GM12874 (cell line): ENCODE results near the gene XPNPEP3.
A peak's percentile ranks its signal among the peaks of the same experiment; 100 is the strongest.

ENCODE experiments used
- CTCF ChIP-seq: IDR thresholded peaks from 2 replicates; pipeline ENCODE4 v1.5.1; 2011; ENCODE audit warnings: low read depth, mild to moderate bottlenecking, control low read depth, low read length, moderate library complexity; ENCODE audit not compliant: insufficient read depth

Gene XPNPEP3

GRCh38 chr22:40894417-40894816 is 37.5 kb downstream of the XPNPEP3 start:
- no peak for TF ChIP-seq CTCF

- TF ChIP-seq CTCF: peak; percentile 40
Measured at GRCh38 chr22:40898850-40899357, 42.0 kb downstream of the XPNPEP3 start.

- no peak for TF ChIP-seq CTCF
Measured at GRCh38 chr22:40904101-40904500, 47.2 kb downstream of the XPNPEP3 start.

GRCh38 chr22:40908895-40909294 is 51.9 kb downstream of the XPNPEP3 start:
- TF ChIP-seq CTCF: no peak

- TF ChIP-seq CTCF: no peak
Measured at GRCh38 chr22:40911772-40912171, 54.8 kb downstream of the XPNPEP3 start.

GRCh38 chr22:40919446-40919845 is 62.5 kb downstream of the XPNPEP3 start:
- TF ChIP-seq CTCF: no peak

GRCh38 chr22:40920526-40920925 is 63.6 kb downstream of the XPNPEP3 start:
- TF ChIP-seq CTCF: no peak
